DMS 273 (cell line): ENCODE measurements around the gene TAS2R39.
"Not testable (repeated sequence)": the region's sequence is repeated elsewhere in the genome, so short reads cannot be mapped to it uniquely, and the experiment has no call there.

Experiments used
- DNase-seq: peaks from one replicate; lab custom pipeline; 2025; ENCODE audit not compliant: unreplicated experiment; lab: John Stamatoyannopoulos, UW

TAS2R39 gene

GRCh38 chr7:143183024-143183423 lies at the start of gene TAS2R39:
TSS of gene TAS2R39 (plus strand) at chr7:143183419. CDS start at chr7:143183419, 0 bp downstream.
- no peak for DNase-seq

- no peak for DNase-seq
Observed at GRCh38 chr7:143147070-143147469, 36.1 kb upstream of the TAS2R39 start.

- no peak for DNase-seq
Observed at GRCh38 chr7:143148050-143148449, 35.2 kb upstream of the TAS2R39 start.

- no peak for DNase-seq
Observed at GRCh38 chr7:143148651-143149050, 34.6 kb upstream of the TAS2R39 start.

GRCh38 chr7:143150696-143151095 lies 32.5 kb upstream of the TAS2R39 start:
- DNase-seq: not testable (repeated sequence)

GRCh38 chr7:143158617-143159016 lies 24.6 kb upstream of the TAS2R39 start:
- DNase-seq: not testable (repeated sequence)

- no peak for DNase-seq
Observed at GRCh38 chr7:143171697-143172096, 11.5 kb upstream of the TAS2R39 start.

GRCh38 chr7:143172354-143172753 lies 10.9 kb upstream of the TAS2R39 start:
- DNase-seq: peak; percentile 80

GRCh38 chr7:143176128-143176527 lies 7.1 kb upstream of the TAS2R39 start:
- no peak for DNase-seq

GRCh38 chr7:143177374-143178119 lies 5.7 kb upstream of the TAS2R39 start:
- DNase-seq: no peak

GRCh38 chr7:143180771-143181170 lies 2.4 kb upstream of the TAS2R39 start:
- not testable (repeated sequence) for DNase-seq

GRCh38 chr7:143181349-143181748 lies 1.9 kb upstream of the TAS2R39 start:
- DNase-seq: no peak

GRCh38 chr7:143185551-143185950 lies 2.3 kb downstream of the TAS2R39 start:
- no peak for DNase-seq

- DNase-seq: no peak
Observed at GRCh38 chr7:143188994-143189393, 5.8 kb downstream of the TAS2R39 start.

- DNase-seq: no peak
Observed at GRCh38 chr7:143193880-143194279, 10.7 kb downstream of the TAS2R39 start.

- DNase-seq: no peak
Observed at GRCh38 chr7:143199040-143199439, 15.8 kb downstream of the TAS2R39 start.

- no peak for DNase-seq
Observed at GRCh38 chr7:143202161-143202560, 18.9 kb downstream of the TAS2R39 start.

- no peak for DNase-seq
Observed at GRCh38 chr7:143203386-143203785, 20.2 kb downstream of the TAS2R39 start.

GRCh38 chr7:143205560-143206293 lies 22.5 kb downstream of the TAS2R39 start:
- no peak for DNase-seq

GRCh38 chr7:143210541-143210940 lies 27.3 kb downstream of the TAS2R39 start:
- DNase-seq: no peak

GRCh38 chr7:143213478-143213877 lies 30.3 kb downstream of the TAS2R39 start:
- not testable (repeated sequence) for DNase-seq
